ENCODE measurements around the gene UBE2L3.
"Not testable (repeated sequence)": the region's sequence is repeated elsewhere in the genome, so short reads cannot be mapped to it uniquely, and the experiment has no call there.

Gene UBE2L3

GRCh38 chr22:21629255-21630149, 62.0 kb downstream of the UBE2L3 start, which contains the start of gene YDJC:
Gene YDJC (minus strand): TSS chr22:21630022. CDS start chr22:21630014, 8 bp downstream.
- peak; percentile 89 for DNase-seq

GRCh38 chr22:21631025-21631424, 63.5 kb downstream of the UBE2L3 start:
- no peak for DNase-seq

DNA sequence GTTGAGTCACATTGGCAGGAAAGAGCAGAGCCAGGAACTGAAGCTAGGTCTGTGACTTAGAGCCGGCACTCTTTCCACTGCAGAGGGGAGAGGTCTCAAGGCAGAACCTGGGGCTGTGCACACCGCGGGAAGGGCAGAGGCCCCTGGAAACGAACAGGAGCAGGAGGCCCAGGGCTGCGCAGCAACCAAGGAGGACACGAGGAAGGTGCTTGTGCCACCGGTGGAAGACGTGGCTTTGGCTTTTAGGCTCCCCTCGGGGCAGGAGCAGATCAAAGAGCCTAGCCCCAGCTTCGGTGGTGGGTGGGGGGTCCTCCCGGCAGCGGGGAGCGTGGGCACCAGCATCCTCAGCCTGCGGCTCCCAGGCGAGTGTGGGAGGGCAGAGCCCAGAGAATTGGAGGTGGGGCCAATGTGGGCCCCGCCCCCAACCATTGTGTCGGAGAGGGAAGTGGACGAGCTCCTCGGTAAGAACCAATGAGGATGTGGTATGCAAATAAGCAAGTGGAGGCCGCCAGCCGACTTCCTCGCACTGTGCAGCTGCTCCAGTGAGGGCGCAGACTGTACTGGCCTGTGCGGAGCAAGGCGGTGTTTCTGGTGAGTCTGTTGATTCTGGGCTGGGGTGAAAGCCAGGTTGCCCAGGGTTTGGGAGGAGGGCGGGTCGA, 64.9 kb downstream of the UBE2L3 start, which contains the start of gene CCDC116:
Gene CCDC116, plus strand, starts transcription at position 524 of the 659 bp plus-strand sequence. CDS start 422 bp downstream, outside the sequence.
- DNase-seq, result peak; percentile 81

- no peak for DNase-seq
Measured at GRCh38 chr22:21632931-21633330, 65.4 kb downstream of the UBE2L3 start.

- no peak for DNase-seq
Measured at GRCh38 chr22:21633481-21633880, 66.0 kb downstream of the UBE2L3 start.

DNA sequence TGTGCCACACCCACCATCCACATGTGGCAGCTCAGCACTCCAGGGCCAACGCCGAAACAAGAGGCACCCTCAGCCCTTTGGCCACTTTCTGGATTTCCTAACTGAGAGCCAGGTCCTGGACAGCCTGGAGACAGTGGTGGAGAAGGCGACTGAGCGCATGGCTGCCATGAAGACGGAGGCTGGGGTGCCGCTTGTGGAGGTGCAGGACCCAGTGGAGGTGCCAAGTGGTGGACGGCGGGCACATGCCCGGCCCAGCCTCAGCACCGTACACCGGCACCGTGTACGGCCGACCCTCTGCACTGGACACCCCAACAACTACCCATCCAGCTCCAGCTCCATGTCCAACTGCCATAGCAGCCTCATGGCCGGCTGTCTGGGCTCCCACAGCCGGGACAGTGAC, 66.6 kb downstream of the UBE2L3 start:
- DNase-seq, result no peak

DNA sequence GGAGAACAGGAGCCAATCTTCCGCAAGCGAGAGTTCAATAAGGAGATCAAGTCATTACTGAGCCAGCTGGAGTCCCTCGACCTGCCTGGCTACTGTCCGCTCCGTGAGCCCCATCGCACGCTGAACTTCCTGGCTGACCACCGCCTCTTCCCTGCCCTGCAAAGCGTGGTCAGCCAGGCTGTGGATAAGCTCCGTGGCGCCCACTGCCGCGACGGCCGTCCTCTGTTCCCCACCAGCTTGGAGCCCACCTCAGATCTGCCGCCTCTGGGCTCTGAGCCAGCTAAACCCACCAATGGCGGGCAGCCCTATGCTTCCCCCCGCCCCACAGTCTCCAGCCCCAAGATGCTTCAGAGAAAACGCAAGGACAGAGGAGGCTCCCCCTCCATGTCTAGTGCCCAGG, 67.3 kb downstream of the UBE2L3 start:
- no peak for DNase-seq

GRCh38 chr22:21635771-21636510, 68.4 kb downstream of the UBE2L3 start:
- DNase-seq, result no peak

DNA sequence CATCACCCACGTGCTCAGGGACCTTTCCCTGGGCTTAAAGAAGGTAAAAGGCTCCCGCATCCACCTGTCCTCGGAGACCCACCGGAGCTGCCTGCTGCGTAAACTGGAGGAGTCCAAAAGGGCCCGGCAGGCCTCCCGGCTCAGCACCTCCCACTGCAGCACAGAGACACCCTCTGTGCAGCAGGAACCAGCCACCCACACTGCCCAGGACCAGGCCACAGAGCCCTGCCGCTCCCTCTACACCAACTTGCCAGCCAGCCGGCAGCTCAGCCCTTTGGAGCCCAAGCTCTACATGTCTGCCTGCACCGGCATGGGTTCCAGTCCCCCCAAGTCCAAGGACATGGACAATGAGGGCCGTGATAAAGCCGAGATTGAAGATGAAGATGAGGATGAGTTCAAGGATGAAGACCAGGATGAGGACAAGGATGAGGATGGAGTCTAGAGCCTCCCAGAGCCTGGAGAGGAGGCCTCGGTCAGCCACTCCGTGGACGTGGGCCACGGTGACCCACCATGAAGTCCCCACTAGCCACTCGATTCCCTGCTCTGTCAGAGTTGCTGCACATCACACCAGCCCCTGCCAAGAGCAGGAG, 69.2 kb downstream of the UBE2L3 start:
- DNase-seq, result no peak

- DNase-seq, result not testable (repeated sequence)
Measured at GRCh38 chr22:21637450-21637849, 69.9 kb downstream of the UBE2L3 start.

- DNase-seq, result no peak
Measured at GRCh38 chr22:21639359-21639758, 71.8 kb downstream of the UBE2L3 start.

DNA sequence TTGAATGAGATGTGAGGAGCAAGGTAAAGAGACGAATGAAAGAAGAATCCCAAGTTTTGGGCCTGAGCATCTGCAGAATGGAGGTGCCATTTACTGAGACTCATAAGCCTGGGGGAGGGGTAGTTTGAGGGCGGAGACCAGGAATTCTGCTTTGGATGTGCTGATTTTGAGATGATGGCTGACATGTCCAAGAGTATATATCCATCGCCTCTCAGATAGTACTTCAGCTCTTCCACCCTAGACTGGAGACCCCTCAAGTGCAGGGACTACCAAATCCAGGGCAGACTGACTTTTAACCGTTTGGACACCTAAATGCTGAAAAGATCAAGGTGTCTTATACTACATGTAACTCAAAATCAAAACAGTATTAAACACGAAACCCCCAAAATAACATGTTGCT, 73.3 kb downstream of the UBE2L3 start:
- DNase-seq, result no peak

DNA sequence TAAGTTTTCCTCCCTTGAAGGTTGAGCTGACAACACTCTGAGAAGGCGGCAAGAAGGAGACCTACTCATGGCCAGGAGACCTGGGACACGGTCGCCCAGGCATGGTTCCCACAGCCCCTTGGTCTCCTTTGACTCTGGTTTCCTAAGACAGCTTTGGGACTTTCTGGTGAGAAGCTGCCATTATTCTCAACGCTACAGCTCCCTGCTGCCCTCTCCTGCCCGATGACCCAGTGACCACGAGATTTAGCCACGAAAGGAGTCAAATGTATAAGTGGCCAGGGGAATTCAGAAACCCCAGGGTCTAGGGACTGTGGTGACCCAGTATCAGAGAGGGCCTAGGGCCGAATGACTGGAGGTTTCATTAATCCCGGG, 73.9 kb downstream of the UBE2L3 start:
- no peak for DNase-seq

DNA sequence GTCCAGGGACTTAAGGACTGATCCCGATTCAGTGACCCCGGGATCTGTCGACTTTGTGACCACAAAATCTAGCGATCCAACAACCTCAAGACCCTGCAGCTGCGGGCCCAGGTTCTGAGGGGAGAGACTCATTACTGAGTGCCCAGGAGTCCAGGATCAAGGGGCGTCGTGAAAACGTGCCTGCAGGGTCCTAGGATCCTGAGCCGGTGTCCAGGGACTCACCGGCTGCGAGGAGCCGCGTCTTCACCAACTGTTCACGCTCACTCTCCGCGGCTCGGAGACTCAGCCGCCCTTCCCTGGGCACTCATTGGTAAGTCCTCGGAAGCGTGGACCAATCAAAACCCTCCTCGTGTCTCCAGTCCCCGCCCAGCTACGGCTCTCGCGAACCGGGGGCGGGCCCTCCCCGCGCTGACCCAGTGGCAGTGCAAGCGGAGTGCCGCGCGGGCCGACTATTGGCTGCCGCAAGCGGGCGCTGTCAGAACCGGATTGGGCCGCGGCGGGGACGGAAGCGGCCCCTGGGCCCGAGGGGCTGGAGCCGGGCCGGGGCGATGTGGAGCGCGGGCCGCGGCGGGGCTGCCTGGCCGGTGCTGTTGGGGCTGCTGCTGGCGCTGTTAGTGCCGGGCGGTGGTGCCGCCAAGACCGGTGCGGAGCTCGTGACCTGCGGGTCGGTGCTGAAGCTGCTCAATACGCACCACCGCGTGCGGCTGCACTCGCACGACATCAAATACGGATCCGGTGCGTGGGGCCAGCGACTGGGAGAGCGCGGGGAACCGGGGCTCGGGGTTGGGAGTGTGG, 74.5 kb downstream of the UBE2L3 start, which contains the start of gene SDF2L1:
Gene SDF2L1, plus strand, starts transcription at position 514 of the 795 bp plus-strand sequence. Its CDS starts 35 bp downstream, at position 549.
- DNase-seq, result peak; percentile 97

DNA sequence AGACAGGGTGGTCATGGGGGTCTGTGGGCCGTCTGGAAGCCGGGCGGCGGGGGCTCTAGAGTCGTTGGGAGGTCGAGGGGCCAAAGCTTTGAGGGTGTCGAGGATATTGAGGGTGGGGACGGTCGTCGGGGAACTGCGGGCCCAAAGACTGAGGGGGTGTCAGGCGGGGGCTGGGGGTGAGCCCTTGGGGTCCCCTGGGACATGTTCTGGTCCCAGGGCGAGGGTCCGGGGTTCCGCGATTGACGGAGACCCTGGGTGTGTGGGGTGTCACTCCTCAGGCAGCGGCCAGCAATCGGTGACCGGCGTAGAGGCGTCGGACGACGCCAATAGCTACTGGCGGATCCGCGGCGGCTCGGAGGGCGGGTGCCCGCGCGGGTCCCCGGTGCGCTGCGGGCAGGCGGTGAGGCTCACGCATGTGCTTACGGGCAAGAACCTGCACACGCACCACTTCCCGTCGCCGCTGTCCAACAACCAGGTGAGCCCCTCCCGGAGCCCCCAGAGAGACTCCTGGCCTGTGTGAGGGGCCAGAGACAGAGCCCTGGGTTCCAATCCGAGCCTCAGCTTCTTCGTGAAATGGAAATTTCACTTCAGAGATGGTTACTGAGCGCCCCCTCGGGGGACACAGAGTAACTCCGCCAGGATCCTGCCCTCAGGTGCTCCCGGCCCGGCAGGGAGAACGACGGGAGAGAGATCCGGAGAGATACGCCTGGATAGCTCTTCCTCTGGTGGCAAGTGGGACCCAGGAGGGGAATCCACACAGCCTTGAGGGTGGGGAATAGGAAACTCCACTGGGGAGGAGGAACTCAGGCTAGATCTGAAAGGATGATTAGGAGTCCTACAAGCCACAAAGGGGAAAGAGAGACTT, 75.3 kb downstream of the UBE2L3 start:
- peak; percentile 36 for DNase-seq

- no peak for DNase-seq
Measured at GRCh38 chr22:21643533-21644357, 76.2 kb downstream of the UBE2L3 start.

DNA sequence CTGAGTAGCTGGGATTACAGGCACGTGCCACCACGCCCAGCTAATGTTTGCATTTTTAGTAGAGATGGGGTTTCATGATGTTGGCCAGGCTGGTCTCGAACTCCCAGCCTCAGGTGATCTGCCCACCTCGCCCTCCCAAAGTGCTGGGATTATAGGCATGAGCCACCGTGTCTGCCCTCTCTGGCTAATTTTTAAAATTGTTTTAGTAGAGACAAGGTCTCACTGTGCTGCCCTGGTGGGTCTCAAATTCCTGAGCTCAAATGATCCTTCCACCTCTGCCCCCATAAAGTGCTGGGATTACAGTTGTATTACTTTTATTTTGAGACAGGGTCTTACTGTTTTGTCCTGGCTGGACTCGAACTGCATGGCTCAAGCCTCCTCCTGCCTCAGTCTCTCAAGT, 78.0 kb downstream of the UBE2L3 start:
- DNase-seq, result not testable (repeated sequence)

DNA sequence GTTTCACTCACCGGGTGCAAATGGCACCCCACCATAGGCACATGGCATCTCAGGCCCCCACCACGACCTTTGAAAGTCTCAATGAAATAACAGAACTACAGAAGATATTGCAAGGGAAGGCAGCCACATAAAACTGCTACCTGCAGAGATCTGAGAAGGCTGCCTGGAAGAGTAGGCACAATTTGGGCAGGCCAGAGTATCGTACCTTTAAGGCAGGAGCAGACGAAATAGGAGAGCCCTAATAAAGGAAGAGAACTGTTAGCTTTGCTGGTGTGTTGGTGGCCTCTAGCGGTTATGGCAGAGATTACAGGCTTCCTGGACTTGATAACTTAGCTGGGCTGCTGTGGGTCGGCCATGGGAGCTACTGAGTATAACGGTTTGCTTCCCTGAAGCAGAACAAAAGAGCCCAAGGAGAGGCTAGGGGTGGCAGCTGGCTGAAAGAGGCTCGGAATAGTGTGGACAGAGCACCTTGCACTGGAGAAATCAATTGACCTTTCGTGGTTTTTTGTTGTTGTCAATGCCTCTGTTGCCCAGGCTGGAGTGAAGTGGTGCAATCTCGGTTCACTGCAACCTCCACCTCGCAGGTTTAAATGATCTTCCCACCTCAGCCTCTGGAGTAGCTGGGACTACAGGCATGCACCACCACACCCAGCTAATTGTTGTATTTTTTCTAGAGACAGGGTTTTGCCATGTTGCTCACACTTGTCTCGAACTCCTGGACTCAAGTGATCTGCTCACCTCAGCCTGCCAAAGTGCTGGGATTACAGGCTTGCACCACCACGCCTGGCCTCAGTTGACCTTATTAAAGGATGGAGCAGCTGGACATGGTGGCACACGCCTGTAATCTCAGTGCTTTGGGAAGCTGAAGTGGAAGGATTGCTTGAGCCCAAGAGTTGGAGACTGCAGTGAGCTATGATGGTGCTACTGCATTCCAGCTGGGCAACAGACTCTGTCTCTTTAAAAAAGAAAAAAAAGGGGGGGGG, 79.4 kb downstream of the UBE2L3 start:
- peak; percentile 58 for DNase-seq

DNA sequence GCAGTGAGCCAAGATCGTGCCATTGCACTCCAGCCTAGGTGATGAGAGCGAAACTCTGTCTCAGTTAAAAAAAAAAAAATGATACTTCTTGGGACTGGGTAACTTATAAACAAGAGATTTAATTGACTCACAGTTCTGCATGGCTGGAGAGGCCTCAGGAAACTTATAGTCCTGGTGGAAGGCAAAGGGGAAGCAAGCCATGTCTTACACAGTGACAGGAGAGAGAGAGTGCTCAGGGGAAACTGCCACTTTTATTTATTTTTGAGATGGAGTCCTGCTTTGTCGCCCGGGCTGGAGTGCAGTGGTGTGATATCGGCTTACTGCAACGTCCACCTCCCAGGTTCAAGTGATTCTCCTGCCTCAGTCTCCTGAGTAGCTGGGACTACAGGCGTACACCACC, 82.8 kb downstream of the UBE2L3 start:
- no peak for DNase-seq
